Aorta (tissue), 5 donors: ENCODE results near the gene SLIT3. TPM values are rescaled to one million over a fixed set of nuclear protein-coding genes. Genes with fewer than 3 reads are reported as not detected.
A peak's percentile ranks its signal among the peaks of the same experiment; 100 is the strongest.

Experiments used
- ATAC-seq: fragments of 200-7000 bp; cut with Tn5 transposase; one replicate; pipeline ENCODE4 v1.9.1; 2022; ENCODE audit warnings: moderate library complexity; ENCODE audit not compliant: low FRiP score
- DNase-seq, 2 donors: peaks; one replicate each; pipeline ENCODE4 v3.0.0-alpha.2; 2020
- H3K27ac ChIP-seq, 2 donors: one replicate each; pipeline ENCODE4 v1.5.1; 2013; ENCODE audit warnings: low read length in 2 of 2, mild to moderate bottlenecking in 2 of 2, moderate library complexity in 2 of 2, control low read depth in 1 of 2, inconsistent platforms in 1 of 2, low read depth in 1 of 2
- H3K27me3 ChIP-seq, 2 donors: one replicate each; pipeline ENCODE4 v1.6.1; 2013; ENCODE audit warnings: control low read depth in 1 of 2, low read length in 1 of 2, mild to moderate bottlenecking in 1 of 2, moderate library complexity in 1 of 2; ENCODE audit not compliant: insufficient read depth in 2 of 2, control insufficient read depth in 1 of 2
- H3K36me3 ChIP-seq, 2 donors: one replicate each; pipeline ENCODE4 v1.6.1; 2013; ENCODE audit warnings: control low read depth in 1 of 2, low read length in 1 of 2, mild to moderate bottlenecking in 1 of 2; ENCODE audit not compliant: insufficient read depth in 2 of 2, control insufficient read depth in 1 of 2
- H3K4me1 ChIP-seq, 2 donors: one replicate each; pipeline ENCODE4 v1.6.1; 2013; ENCODE audit warnings: low read length in 2 of 2, control low read depth in 1 of 2, mild to moderate bottlenecking in 1 of 2, moderate library complexity in 1 of 2; ENCODE audit not compliant: insufficient read depth in 2 of 2, control insufficient read depth in 1 of 2
- H3K4me3 ChIP-seq, 2 donors: one replicate each; pipeline ENCODE4 v1.5.1; 2013; ENCODE audit warnings: low read length in 2 of 2, control low read depth in 1 of 2, mild to moderate bottlenecking in 1 of 2
- H3K9me3 ChIP-seq: one replicate; pipeline ENCODE4 v1.6.1; 2013; ENCODE audit warnings: mild to moderate bottlenecking, low read length; ENCODE audit not compliant: control insufficient read depth
- WGBS, 2 donors: extraction: QIAGEN DNeasy Blood & Tissue Kit; methylation state at CpG; one replicate each; pipeline ENCODE4 v1.1.7; 2013; 5-methylcytosine and 5-hydroxymethylcytosine counted together
- intact Hi-C, 2 donors: fragments of 100-400 bp; cut with DNase I; formaldehyde crosslinking; loops; one replicate each; pipeline versions ENCODE4 v1.14.2 to v1.15.0; 2022
- polyA plus RNA-seq, 2 donors: library from polyadenylated mRNA; stranded (reverse); fragments of 200-250 nt; gene quantifications; one replicate each; pipeline ENCODE4 v1.2.3, GENCODE V29; 2013
- total RNA-seq, 2 donors: library from RNA; stranded (reverse); fragmentation: NEBNext Ultra II Directional; extraction: Animal tissue kit (Norgen Biotek cat#: 25700); gene quantifications; one replicate each; pipeline ENCODE4 v1.2.1, GENCODE V29; 2021
- donor health status: healthy with polysubstance abuse.
- donor health status: Bipolar disorder and iron deficiency.
- donor health status: DM: no; HTN: no; CAD: no.
- donor health status: DM: no; HTN: no; CAD: no.
- donor health status: DM: yes; HTN: yes; CAD: no.

SLIT3 gene
- total and polyA plus RNA-seq, 4 donors = 8.6 to 108 (median 77.0) TPM

DNA sequence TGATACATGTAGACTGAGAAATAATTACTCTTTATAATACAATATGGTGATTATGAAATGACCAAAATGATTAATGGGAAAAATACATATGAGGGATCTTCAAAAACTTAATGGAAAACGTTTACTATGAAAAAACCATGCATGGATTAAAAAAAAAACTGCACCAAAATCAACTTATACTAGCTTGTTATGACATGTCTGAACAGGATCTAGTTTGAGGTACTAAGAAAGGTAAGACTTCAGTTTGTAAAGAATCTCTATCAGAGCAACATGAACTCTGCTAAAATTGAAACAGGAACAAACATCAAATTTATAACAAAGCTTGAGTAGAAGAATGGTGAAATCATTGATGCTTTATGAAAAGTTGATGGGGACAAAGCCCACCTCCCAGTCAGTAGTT, 178.0 kb downstream of the SLIT3 start:
- ATAC-seq (no peak), DNase-seq (no peak)
- Histone ChIP-seq H3K4me1 (no peaks in the 10 kb centered on the region), H3K36me3 (no peaks in the 10 kb centered on the region), H3K9me3 (no peaks in the 10 kb centered on the region), H3K27ac (no peak overlapping the region), H3K4me3 (no peak overlapping the region), H3K27me3 (no peaks in the 10 kb centered on the region)
- WGBS, 2 donors = 82 to 91% methylated on average over 1 of the region's 1 CpG
- intact Hi-C loops = no loop called here

DNA sequence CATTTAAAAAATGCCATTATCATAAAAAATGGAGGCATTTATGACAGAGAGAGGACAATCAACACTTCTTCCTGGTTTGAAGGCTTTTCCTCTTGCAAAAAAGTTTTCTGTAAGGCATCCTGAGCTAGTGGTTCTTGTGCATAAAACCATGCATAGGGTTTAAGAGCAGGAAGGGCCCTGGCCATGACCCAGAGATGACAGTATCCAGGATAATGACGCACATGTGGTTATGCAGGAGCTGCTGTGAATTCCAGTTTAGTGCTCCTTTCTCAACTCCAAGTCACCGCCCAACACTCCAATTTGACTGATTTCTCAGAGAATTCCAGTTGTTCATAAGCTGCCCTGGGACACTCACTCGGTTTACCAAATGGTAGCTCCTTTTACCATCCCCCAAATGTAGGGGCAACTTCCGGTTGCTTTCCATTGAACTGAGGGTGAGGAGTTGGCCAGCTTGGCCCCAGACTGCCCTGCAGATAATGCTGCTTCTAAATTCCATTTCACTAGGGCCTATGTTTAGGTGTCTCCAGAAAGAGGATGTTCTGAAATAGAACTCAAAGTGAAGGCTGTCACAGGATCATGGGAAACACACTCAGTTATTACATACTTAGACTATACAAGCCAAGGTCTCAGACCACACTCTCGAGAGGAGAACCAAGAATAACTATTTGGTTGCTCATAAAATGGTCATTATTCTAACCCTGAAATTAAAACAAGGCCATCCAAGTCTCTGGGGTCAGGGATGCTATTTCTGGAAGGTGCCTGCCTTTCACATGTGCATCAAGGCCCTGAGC, 179.1 kb downstream of the SLIT3 start:
- intact Hi-C loops = no loop called here
- H3K9me3 ChIP-seq = no peaks in the 10 kb centered on the region
- no peak overlapping the region for H3K4me3 ChIP-seq
- peaks cover 0 to 2% of the 10 kb centered on the region in 2 donors for H3K4me1 ChIP-seq
- H3K27me3 ChIP-seq = no peaks in the 10 kb centered on the region
- ATAC-seq (no peak), DNase-seq (no peak)
- no peaks in the 10 kb centered on the region for H3K36me3 ChIP-seq
- no peak overlapping the region for H3K27ac ChIP-seq
- 76 to 81% methylated on average over 5 of the region's 5 CpGs for WGBS, 2 donors

DNA sequence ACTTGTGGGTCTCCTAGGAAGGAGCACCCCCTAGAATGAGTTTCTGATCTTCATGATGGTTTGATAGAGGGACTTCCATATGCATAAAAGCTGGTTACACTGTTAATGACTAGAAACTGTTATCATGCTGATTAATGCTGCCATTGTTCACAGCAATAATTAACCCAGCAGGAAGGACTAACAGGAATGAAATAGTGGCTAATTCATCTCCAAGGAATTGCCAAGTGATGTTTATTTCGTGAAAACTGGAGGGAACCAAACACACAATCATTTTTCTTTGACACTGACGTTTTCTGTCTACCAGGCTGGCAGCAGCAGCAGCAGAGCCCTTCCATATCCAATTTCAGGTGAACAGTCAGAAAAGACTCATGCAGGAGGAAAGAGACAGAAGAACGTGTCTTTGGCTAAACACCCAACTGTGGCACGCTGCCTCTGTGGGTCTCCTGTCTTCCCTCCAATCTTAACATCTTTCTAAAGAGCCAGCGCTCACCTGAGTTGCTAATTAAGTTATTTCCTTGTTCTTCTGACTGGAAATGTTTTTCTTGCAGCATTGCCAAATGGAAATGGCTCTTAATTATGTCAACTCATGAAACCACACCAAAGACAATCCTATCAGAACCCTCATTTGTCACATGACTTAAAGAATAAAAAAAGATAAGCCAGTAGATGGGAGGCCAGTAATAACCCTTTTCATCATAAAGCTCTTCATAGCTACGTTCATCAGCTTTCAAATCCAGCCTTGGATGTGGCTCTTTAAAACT, 181.5 kb downstream of the SLIT3 start:
- Histone ChIP-seq H3K4me1 (peaks cover 0 to 5% of the 10 kb centered on the region in 2 donors), H3K9me3 (no peaks in the 10 kb centered on the region), H3K27ac (no peak overlapping the region), H3K36me3 (no peaks in the 10 kb centered on the region), H3K4me3 (no peak overlapping the region), H3K27me3 (no peaks in the 10 kb centered on the region)
- 86 to 92% methylated on average over 6 of the region's 6 CpGs for whole genome bisulfite sequencing, 2 donors
- no peak for DNase-seq
- intact Hi-C loops = no loop called here
- ATAC-seq = no peak

DNA sequence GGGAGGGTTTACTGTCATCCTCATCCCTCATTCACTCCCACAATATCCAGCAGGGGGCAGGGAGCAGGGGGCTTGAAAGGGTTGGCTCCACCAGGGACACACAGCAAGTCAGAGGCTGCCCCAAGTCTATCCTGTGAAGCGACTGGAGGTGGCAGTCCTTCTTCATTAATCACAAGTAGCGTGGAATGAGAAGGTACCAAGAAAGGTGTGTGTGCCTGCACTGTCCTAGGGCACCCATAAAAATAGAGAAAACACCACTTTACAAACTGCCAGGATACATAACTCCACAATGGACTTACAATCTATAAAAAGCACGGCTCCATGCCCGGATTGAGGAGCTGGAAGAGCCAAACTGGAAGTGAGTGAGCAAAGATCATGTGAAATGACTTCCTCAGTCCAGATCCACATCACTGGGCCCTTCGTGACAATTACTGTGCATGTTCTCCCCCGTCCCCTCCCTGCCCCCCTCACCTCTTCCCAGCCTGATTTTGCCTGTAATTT, 183.9 kb downstream of the SLIT3 start:
- Histone ChIP-seq H3K27me3 (no peaks in the 10 kb centered on the region), H3K27ac (peak overlapping the region; percentile 5 to 74), H3K4me3 (no peak overlapping the region), H3K4me1 (peaks cover 2 to 5% of the 10 kb centered on the region in 2 donors), H3K9me3 (no peaks in the 10 kb centered on the region), H3K36me3 (no peaks in the 10 kb centered on the region)
- peak in 1 of 2 donors; percentile 63 for DNase-seq
- intact Hi-C loops = no loop called here
- peak; percentile 73 for ATAC-seq
- WGBS, 2 donors = 22 to 23% methylated on average over 6 of the region's 6 CpGs

DNA sequence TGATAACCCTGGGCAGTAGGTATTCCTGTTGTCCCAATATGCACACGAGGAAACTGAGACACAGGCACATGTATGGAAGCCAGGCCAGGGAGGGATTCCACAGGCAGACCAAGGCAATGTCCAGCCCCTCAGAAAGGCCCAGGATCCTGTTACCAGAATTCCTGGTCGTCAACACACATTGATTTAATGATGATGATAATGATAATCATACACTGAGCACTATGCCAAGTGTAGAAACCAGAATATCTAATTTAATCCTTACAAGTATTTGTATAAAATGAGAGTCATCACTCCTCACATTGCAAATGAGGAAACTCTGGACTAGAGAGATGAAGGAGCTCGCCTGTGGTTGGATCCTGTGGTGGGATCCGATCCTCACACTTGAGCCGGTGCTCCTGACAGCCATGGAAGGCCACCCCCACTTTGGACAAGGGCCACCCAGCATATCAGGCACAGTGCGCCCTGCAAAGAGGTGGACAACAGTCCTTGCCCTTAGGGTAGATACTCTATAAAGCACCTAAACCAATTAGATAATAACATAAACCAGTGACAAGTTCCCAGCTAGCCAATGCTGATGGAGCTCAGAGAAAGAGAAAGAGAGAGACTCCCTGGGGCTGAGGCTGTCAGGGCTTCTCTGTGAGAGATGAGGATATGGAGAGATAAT, 185.3 kb downstream of the SLIT3 start:
- peaks cover 2 to 5% of the 10 kb centered on the region in 2 donors for H3K4me1 ChIP-seq
- no peak for ATAC-seq
- H3K27ac ChIP-seq = no peak overlapping the region
- no peaks in the 10 kb centered on the region for H3K9me3 ChIP-seq
- intact Hi-C loops = no loop called here
- 92 to 93% methylated on average over 6 of the region's 6 CpGs for WGBS, 2 donors
- DNase-seq = no peak
- H3K27me3 ChIP-seq = no peaks in the 10 kb centered on the region
- H3K4me3 ChIP-seq = no peak overlapping the region
- H3K36me3 ChIP-seq = no peaks in the 10 kb centered on the region

DNA sequence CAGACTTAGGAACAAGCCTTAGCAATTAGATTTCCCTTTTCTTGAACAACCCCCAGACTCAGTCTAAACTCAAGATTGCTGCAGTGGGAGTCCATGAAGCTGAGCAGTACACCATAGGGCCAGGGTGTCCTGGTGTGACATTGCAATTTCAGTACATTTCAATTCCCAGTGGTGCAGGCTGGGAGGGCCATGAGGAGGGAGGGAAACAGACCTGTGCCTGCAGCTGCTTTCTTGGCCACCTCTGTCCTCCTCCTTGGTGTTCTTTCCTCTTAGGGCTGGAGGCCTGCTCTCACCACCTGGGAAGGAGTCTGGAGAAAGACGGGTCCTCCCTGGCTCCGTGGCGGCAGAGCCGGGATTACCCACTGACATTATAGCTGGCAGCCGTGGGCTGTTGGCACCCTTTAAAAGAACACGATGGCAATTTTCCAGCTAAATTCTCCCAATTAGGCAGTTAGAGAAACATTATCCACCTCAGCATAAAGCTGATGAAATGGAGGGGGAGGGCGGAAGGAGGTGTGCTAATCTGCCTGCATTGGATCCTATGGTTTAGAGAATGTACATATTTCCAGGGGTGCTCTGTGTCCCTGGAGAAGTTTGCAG, 186.4 kb downstream of the SLIT3 start:
- ATAC-seq = no peak
- 46 to 51% methylated on average over 7 of the region's 7 CpGs for WGBS, 2 donors
- H3K27me3 ChIP-seq = no peaks in the 10 kb centered on the region
- no peaks in the 10 kb centered on the region for H3K36me3 ChIP-seq
- intact Hi-C loops = no loop called here
- H3K27ac ChIP-seq = no peak overlapping the region
- H3K4me1 ChIP-seq = peaks cover 2 to 5% of the 10 kb centered on the region in 2 donors
- no peaks in the 10 kb centered on the region for H3K9me3 ChIP-seq
- no peak for DNase-seq
- H3K4me3 ChIP-seq = no peak overlapping the region

DNA sequence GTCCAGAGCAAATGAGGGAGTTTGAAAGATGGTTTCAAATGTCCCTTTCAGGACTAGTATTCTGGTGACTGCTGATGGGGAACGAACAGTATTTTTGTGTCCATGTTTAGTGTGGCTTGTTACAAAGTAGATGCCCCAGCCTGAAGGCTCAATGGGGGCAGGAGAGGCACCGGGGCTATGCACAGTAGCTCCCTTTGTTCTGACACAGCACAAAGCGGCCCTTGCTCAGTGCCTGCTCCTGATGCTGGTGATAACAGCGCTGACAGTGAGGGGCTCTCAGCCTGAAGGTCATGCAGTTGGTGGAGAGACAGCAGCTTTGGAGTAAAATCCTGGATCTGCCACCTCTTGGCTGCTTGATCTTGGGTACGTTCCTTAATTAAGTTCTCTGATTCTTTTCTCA, 188.9 kb downstream of the SLIT3 start:
- intact Hi-C loops = no loop called here
- Histone ChIP-seq H3K4me3 (no peak overlapping the region), H3K27me3 (no peaks in the 10 kb centered on the region), H3K9me3 (no peaks in the 10 kb centered on the region), H3K27ac (no peak overlapping the region), H3K36me3 (no peaks in the 10 kb centered on the region), H3K4me1 (peaks cover 5 to 6% of the 10 kb centered on the region in 2 donors)
- WGBS, 2 donors = 92 to 94% methylated on average over 5 of the region's 5 CpGs
- ATAC-seq = no peak
- no peak for DNase-seq

DNA sequence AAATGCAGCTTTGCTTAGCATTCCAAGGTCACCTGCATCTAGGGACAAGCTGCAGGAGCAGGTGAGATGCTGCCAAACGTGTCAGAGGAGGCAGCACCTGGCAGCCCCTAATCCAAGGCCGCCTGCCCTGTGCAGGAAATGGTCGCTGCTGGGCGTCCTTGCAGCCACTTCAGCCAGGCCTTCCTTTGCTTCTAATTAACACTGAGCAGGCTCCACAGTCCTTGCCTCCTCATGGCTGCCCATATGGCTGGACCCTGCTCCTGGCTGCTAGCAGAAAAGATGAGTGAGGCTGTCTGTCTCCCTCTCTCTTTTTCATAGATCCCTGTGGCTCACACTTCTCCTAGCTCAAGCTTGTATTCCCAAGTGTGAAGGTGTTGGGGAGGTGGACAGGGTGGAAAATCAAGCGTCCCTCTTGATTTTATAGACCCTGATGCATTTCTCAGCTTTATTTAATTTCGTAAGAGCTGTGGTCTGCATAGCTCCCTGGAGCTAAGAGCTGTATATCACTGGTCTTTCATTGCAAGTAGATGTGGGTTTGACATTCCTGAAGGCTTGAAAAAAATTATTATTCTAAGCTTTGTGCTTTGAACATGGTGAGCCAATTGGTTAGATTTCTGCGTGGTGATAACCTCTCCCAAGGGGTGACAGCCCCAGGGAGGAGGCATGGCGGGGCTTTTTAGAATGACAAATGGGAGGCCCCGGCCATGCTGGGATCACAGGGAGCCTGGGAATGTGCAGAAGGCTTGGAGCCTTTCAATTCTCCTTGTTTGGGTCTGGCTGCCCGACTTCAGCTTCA, 193.8 kb downstream of the SLIT3 start:
- Histone ChIP-seq H3K36me3 (no peaks in the 10 kb centered on the region), H3K4me3 (no peak overlapping the region), H3K4me1 (peaks cover 0 to 4% of the 10 kb centered on the region in 2 donors), H3K27ac (peak overlapping the region in 1 of 2 donors; percentile 36), H3K9me3 (no peaks in the 10 kb centered on the region), H3K27me3 (no peaks in the 10 kb centered on the region)
- 47 to 52% methylated on average over 10 of the region's 10 CpGs for WGBS, 2 donors
- ATAC-seq (peak; percentile 43), DNase-seq (no peak)
- intact Hi-C loops = no loop called here
